HEK293T (cell line): ENCODE results near the gene UNC93B1.
"Not testable (repeated sequence)": the region's sequence is repeated elsewhere in the genome, so short reads cannot be mapped to it uniquely, and the experiment has no call there.

Experiments
- CTCF ChIA-PET: fragments of 350-600 bp; formaldehyde crosslinking; extraction: SDS; loops from one replicate; lab custom pipeline; 2021; ENCODE audit warnings: antibody characterized with exemption, inconsistent platforms; lab: Yijun Ruan, JAX
- POLR2A ChIA-PET: fragments of 350-600 bp; formaldehyde crosslinking; extraction: SDS; loops from one replicate; lab custom pipeline; 2020; ENCODE audit warnings: antibody characterized with exemption, inconsistent platforms; lab: Yijun Ruan, JAX
- DNase-seq: peaks from one replicate; pipeline ENCODE4 v3.0.0; 2012; ENCODE audit warnings: mixed read lengths; ENCODE audit errors: extremely low spot score

UNC93B1 gene

GRCh38 chr11:67943406-67943805 is 60.5 kb downstream of the UNC93B1 start:
- POLR2A ChIA-PET, DNase-seq: not testable (repeated sequence)
- CTCF ChIA-PET, result interaction anchor here (1.1 kb wide), 1 partner anchor 12 kb away, joined by 3 read pairs; no protein-coding TSS in a partner anchor
